Iris pigment epithelial cell (primary cell): ENCODE data around the gene PCED1A.
"Not testable (repeated sequence)": the region's sequence is repeated elsewhere in the genome, so short reads cannot be mapped to it uniquely, and the experiment has no call there.

ENCODE experiments used
- DNase-seq: peaks from one replicate; pipeline ENCODE4 v3.0.0-alpha.2; 2011; ENCODE audit warnings: low read depth

Gene PCED1A

DNA sequence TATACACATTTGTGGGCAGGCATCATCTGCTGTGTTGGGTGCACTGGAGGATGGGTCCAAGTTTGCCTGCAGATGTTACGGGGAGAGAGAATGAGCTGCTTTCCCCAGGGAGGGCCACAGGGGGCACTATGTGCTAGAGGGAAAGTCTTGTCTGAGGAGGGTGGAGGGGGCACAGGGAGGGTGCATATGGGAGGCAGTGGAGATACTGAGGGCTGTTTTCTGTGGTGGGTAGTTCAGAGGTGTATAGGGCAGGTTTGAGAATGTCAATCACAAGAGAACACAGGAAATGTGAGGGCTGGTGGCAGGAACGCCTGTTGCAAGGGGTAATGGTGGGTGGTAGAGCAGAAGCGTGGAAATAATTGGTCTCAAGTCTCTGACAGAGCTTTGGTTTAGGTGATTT is 25.2 kb upstream of the PCED1A start:
- no peak for DNase-seq

DNA sequence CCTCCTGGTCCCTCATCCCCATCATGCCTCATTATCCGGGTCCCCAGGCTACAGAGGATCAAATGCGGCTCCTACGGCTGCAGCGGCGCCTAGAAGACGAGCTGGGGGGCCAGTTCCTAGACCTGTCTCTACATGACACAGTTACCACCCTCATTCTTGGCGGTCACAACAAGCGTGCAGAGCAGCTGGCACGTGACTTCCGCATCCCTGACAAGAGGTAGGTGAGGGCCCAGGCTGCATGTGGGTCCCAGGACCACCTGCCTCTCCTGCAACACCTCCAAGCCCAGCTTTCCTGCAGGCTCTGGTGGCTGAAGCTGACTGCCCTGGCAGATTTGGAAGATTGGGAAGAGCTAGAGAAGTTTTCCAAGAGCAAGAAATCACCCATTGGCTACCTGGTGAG is 24.6 kb upstream of the PCED1A start:
- no peak for DNase-seq

DNA sequence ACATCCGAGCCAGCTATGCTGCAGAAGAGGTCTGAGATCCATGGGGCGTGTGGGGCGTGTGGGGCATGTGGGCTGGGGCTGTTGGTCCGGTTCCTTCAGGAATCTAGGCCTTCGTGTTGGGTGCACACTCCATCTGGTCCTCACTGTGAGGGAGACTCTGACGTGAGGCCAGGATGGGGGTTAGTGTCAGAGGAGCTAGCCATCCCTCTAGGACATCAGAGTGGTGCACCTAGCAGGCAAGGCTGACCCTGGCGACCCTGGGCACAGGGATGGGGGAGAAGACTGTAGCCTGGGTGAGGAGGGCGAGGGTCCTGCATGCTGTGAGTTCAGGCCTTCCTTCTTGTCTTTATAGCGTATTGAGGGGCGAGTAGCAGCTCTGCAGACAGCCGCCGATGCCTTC is 24.2 kb upstream of the PCED1A start:
- DNase-seq: no peak

DNA sequence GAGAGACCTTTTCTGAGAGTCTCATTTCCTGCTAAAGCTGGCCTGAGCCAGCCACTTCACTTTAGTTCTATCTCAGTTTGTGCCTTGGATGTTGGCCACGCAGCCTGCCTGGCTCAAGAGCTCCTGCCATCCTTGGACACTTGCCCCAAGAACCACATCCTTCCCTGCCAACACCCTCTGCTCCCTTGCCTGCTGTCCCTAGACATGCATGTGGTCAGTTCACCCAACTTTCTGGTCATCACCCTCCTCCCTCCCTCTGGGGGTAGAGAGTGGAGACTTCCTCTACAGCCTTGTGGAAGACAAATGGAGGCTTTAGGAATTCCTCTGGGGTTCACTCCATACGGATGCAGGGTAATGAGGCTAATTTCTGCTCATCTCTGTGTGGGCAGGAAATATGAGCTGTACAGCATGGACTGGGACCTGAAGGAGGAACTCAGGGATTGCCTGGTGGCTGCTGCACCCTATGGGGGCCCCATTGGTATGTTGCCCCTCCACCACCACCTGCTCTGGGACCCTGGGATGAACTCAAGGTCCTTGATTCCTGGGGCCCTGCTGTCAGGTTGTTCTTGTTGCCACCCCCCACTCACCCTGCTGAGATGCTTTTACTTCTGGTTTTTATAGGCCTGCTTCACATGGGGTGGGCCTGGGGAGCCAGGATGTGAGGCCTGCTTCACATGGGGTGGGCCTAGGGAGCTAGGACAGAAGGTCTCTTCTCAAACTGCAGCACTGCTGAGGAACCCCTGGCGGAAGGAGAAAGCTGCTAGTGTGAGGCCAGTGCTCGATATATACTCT is 19.1 kb upstream of the PCED1A start:
- no peak for DNase-seq

DNA sequence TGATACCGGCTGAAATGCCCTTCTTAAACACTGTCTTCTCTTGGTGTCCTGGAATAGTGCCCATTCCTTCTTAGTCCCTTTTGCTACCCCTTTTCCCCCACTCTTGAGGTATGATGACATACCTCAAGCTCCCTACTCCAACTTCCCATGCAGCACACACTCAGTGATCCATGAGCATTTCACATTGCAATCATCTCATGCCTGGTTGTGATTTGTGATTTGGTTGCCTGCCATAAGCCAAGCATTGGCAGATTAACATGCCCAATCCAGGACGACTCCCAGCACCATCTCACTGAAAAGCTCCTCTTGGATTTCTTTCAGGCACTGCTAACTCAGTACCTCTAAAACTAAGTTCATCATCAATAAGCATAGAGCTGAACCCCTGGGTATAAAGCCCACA is 18.1 kb upstream of the PCED1A start:
- DNase-seq: no peak

DNA sequence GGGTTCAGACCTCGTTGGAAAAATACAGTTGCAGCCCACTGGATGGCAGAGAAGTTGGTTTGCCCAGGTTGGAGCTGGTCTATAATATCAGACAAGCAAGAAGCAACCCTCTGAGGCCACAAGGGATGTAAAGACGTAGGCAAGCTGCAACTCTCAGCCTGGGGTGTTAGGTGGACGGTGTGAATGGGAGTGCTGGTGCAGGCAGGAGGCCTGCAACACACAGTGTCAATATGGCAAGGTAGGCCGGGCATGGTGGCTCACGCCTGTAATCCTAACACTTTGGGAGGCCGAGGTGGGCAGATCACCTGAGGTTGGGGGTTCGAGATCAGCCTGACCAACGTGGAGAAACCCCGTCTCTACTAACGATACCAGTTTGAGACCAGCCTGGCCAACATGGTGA is 10.6 kb upstream of the PCED1A start:
- DNase-seq: no peak

DNA sequence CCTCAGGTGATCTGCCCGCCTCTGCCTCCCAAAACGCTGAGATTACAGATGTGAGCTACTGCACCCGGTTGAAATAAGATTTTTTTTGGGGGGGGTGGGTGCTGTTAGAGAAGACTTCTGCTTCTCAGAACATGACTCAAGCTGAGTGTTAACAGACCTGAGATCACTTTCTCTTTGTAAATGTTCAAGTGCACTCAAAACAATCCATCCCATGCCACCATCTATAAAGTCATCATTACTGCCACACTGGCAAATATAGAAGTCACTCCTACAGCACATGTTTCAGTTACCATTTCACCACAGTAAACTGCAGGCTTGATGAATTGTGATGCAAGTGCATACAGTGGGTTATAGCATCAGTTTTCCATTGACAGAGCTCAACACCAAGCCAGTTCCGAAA is 9.1 kb upstream of the PCED1A start:
- DNase-seq: no peak

DNA sequence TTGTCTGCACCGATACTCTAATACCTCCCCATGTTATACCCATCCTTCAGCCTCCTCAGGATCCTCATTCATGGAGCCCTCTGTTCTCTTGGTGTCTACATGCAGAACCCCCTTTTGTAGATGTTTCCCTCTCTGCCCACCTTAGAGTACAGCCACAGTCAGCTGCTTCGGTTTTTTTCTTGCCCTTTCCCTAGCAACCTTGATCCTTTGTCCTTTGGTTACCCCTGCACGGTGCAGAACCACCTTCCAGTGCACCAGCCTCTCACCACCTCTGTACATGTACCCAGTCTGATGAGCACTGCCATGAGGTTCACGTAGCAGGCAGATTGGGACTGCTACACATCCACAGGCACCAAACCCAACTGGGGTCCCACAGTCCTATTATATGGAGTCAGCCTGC is 7.3 kb upstream of the PCED1A start:
- DNase-seq: no peak

DNA sequence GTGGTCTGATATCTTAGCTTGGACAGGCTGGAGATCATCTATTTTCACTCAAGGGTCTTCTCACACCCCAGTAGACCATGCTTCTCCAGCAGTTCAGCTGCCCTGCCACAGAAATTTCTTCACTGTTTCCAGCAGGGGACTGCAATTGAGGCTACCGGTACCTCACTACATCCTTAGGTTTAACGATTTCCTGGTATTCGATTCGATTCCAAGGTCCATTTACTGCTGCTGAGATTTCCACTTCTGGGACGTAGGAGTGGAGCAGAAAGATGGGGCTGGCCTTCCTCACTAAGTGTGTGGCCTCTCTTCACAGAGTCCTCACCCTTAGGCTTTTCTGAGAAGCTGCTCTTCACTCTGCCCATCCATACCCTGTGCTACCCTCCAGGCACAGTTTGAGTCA is 6.2 kb upstream of the PCED1A start:
- DNase-seq: no peak

DNA sequence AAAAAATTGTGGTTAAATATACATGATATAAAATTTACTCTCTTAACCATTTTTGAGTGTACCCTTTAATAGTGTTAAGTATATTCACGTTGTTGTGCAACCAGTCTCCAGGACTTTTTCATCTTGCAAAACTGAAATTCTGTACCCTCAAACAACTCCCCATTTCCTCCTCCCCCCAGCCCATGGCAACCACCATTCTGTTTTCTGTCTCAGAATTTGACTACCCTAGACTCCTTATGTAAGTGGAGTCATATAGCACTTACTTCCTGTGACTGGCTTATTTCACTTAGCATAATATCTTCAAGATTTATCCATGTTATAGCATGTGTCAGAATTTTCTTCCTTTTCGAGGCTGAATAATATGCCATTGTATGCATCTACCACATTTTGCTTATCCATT is 5.2 kb upstream of the PCED1A start:
- no peak for DNase-seq

DNA sequence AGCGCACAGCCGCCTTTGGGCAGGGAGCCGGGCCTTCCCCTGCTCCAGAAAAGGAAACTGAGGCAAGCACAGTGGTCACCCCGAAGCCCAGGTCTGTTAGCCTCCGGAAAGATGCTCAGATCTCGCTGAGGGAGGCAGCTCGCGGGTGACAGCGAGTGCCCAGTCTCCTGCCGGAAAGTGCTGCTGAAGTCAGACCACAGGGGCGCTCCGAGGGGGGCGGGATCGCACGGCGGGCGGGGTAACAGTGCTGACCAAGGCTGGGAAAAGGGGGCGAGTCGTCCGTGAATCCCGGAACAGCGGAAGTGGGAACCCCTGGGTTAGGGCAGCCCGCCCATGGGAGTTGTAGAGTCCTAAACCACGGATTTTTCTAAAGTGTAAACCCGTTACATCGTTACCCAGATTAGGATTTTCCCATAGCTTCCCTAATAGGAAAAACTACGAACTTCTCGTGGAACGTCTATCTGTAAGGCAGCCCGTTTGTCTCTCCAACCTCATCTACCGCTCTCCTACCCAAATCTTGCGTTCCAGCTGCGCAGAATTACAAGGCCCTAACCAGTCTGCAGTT is 594 bp upstream of the PCED1A start:
- DNase-seq: peak; percentile 63

DNA sequence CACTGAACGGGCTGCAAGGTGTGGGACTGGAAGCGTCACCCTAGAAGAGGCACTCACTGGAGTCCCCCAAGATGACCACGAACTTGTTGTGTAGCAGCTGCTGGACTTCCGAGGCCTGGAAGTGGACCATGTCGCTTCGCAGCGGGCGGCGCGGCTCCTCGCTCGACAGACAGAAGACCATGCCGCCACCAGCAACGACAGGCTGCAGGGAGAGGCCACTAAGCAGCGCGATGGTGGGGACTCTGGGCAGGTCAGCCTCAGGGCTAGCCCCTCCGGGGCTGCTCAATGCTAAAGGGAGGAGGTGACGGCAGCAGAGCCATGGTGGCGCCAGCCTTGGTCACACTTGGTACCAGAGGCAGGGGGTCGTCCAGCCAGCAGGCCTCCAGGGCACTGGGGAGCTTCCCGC is 720 bp downstream of the PCED1A start:
- no peak for DNase-seq

DNA sequence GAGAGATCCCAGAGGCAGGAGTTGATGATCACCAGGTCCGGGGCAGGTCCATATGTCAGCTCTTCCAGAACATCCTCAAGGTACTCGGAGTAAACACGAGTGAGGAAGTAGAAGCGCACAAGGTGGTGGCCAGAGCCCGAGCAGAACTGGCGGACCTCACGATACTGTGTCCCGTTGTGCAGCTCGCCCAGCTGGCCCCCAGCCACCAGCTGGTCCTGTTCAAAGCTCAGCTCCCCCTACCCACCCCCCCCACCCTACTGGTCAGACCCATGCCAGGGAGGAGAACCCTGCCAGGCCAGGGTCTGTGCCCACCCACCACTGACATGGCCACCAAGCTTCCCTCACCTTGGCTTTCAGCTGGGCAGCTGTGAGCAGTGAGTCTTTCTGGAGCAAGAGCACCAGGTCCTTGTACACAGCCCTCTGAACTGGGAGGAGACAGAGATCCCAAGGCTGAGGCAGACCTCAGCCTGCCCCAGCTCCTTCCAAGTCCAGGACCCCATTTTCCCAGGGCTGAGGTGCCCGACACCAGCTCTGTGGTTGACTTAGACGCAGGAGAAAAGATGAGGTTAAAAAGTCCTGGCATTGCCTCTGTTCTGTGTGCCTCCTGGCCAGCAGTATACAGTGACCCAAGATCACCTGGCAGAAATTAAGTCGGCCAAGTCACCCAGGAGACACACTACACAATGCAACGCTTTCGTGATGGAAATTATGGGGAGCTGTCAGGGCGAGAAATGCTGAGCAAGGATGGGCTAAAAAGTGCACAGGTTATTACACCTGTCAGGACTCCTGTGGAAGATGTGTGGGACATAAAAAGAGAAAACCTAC is 1.4 kb downstream of the PCED1A start:
- DNase-seq: no peak

DNA sequence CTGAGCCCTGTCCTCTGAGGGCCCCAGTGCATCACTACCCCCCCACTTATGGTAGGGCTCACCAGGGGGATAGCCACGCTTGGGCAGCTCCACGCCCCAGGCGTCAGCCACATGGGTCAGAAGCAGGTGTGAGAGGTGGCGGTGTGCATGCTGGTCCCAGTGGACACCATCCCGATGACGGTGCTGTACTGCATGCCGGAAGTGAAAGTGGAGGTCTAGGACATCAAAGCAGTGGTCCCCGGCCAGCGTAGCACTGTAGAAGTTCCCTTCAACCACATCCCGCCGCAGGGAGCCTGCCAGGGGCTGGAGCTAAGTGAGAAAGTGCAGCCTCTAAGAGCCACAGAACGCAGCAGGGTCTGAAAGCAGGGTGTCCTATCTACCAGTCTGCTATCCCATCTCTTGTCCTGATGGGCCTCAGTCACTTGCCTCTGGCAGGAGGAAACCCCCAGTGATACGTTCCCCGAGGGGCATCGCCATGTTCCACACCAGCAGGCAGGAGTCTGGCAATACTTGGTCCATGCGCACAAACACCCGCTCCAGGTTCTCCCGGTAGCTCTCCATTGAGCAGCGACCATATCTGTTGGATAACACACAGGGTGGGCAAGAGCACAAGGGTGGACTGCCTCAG is 2.2 kb downstream of the PCED1A start:
- DNase-seq: no peak

DNA sequence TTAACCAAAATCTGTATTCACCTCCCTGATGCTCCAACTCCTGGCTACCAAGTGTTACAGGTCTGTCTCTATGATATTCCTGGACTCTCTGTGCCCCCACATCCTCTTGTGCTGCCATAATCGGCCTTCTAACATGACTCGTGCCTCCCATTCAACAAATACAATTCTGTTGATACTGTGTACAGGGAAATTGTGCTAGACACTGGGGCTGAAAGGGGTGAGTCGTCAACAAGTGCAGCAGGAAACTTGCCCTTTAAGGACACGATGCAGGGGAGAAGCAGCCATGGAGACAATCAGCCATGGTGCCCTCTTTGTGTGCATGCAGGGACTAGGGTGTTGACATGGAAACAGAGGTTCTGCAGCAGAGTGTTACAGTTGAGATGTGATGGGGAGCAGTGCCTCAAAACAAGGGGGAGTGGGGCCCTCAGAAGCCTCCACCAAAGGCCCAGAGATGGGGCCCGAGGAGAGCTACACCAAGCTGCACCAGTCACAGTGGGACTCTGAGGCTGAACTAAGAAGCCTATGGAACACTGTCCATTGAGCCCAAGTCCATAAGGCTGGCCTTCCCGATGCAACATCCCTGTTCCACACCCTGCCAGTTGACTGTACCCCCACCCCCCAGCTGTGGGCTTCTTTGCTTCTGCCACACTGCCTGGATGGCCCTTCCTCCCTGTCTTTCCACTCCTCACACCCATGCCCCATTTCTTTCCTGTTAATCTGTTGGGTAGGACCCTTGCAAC is 3.1 kb downstream of the PCED1A start:
- DNase-seq: no peak

DNA sequence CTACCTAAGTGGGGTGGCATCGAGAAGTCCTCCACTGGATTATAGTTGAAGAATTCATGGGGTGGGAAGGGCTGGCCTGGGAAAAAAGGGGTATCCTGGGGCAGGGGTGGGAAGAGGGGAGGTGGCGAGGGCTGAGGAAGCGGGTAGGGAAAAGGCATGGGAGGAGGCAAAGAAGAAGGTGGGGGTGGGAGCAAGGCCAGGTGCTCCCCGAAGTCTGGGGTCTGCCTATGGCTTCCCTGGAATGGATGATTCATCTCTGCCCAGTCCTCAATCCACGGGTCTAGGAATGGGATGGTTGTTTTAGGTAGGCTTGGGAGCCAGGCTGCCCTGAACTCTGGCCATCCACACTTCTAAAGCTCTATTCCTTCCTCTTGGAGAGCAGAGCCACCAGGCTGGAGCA is 4.4 kb downstream of the PCED1A start:
- no peak for DNase-seq

DNA sequence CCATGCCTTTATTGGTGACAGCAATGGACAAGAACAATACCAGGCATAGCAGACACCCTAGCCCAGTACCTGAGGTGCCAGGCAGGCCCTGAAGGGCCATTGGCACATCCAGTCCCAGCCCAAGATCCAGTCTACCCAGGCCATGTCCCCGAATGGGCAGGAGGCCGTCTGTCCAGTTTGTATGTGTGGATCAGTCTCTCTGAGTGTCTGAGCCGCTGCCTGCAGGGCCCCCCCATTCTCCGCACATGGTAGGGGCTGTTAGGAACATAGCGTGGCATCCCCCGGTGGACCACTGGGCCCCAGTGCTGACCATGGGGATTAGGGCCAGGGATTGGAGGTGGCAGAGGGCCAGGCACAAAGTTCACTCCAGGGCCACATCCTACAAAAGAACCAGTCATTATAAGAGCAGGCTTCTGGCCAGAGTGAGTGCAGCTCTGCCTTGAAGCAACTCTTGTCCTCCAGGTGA is 5.1 kb downstream of the PCED1A start:
- DNase-seq: no peak

DNA sequence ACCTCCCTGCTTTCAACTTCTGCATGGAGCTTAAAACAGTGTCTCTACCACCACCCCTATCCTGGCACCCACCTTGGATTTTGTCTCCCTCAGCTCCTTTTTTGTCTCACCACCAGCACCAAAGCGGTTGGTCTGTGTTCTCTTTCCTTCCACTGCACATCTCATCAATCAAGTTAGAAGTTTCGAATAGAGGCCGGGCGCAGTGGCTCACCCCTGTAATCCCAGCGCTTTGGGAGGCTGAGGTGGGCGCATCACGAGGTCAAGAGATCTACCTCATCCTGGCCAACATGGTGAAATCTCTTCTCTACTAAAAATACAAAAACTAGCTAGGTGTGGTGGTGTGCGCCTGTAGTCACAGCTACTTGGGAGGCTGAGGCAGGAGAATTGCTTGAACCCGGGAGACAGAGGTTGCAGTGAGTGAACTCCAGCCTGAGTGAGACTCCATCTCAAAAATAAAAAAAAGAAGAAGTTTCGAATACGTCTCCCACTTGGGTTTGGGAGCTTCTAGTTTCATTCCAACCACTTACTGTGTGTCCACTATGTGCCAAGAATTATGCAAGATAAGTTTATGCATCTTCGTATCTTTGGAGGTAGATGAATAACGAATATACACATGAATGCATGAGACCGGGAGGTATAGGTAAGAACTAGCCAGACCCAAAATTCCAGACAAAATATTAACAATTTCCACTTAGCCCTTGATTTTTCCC is 5.9 kb downstream of the PCED1A start:
- no peak for DNase-seq

DNA sequence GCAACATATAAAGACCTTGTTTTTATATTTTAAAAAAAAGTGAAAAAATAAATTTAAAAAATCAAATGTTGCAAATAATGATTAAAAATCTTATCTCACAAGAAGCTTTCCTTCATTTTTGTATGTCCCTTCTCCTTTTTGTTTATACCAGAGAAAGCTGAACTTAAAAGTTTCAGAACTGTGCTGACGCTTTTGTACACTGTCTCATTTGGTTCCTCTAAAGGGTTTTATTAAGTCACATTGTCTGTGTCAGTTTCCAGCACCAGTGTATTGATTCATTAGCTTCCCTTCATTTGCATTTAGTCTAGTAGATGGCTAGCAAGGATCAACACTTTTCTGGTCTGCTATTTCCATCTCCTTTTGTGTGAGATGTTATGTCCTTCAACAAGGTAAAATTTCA is 6.7 kb downstream of the PCED1A start:
- DNase-seq: no peak

DNA sequence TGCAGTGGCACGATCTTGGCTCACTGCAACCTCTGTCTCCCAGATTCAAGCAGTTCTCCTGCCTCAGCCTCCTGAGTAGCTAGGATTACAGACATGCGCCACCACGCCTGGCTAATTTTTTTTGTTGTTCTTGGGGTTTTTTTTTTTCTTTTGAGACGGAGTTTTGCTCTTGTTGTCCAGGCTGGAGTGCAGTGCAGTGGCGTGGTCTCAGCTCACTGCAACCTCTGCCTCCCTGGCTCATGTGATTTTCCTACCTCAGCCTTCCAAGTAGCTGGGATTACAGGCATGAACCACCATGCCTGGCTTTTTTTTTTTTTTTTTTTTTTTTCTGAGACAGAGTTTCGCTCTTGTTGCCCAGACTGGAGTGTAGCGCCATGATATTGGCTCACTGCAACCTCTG is 9.2 kb downstream of the PCED1A start:
- not testable (repeated sequence) for DNase-seq

DNA sequence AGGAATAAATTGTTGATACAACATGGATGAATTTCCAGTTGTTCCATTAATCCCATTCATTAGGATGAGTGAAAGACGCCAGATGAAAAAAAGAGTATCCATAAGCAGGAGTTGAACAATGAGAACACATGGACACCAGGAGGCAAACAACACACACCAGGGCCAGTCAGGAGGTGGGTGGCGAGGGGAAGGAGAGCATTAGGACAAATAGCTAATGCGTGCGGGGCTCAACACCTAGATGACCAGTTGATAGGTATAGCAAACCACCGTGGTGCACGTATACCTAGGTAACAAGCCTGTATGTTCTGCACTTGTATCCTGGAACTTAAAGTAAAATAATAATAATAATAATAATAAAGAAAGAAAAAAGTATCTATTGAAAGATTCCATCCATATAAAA is 11.1 kb downstream of the PCED1A start:
- no peak for DNase-seq
